ENCODE results near the gene KATNB1. TPM values are rescaled to one million over a fixed set of nuclear protein-coding genes. Genes with fewer than 3 reads are reported as not detected.

The KATNB1 gene
- total RNA-seq, 4 donors from 2014 or later, result 30.6 to 54.9 (median 41.1) TPM

- DNase-seq (ENCODE audit: low spot score in 2 of 2), result no peak
- 45 to 47% methylated on average over 19 to 20 of the region's 20 CpGs for WGBS, 2 donors
- peak overlapping the region; percentile 61 for H3K4me3 ChIP-seq (ENCODE audit: low read depth, poor library complexity, severe bottlenecking)
- intact Hi-C loops (cut with DNase I; ENCODE audit: low total_unique reads), result no loop called here
- no peak for TF ChIP-seq POLR2A (IDR thresholded peaks at IDR 0.05)
- TF ChIP-seq, protein P1, sequence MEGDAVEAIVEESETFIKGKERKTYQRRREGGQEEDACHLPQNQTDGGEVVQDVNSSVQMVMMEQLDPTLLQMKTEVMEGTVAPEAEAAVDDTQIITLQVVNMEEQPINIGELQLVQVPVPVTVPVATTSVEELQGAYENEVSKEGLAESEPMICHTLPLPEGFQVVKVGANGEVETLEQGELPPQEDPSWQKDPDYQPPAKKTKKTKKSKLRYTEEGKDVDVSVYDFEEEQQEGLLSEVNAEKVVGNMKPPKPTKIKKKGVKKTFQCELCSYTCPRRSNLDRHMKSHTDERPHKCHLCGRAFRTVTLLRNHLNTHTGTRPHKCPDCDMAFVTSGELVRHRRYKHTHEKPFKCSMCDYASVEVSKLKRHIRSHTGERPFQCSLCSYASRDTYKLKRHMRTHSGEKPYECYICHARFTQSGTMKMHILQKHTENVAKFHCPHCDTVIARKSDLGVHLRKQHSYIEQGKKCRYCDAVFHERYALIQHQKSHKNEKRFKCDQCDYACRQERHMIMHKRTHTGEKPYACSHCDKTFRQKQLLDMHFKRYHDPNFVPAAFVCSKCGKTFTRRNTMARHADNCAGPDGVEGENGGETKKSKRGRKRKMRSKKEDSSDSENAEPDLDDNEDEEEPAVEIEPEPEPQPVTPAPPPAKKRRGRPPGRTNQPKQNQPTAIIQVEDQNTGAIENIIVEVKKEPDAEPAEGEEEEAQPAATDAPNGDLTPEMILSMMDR (IDR thresholded peaks at IDR 0.05), result no peak
Measured at GRCh38 chr16:57734308-57734924, 1.2 kb upstream of the KATNB1 start.

DNA sequence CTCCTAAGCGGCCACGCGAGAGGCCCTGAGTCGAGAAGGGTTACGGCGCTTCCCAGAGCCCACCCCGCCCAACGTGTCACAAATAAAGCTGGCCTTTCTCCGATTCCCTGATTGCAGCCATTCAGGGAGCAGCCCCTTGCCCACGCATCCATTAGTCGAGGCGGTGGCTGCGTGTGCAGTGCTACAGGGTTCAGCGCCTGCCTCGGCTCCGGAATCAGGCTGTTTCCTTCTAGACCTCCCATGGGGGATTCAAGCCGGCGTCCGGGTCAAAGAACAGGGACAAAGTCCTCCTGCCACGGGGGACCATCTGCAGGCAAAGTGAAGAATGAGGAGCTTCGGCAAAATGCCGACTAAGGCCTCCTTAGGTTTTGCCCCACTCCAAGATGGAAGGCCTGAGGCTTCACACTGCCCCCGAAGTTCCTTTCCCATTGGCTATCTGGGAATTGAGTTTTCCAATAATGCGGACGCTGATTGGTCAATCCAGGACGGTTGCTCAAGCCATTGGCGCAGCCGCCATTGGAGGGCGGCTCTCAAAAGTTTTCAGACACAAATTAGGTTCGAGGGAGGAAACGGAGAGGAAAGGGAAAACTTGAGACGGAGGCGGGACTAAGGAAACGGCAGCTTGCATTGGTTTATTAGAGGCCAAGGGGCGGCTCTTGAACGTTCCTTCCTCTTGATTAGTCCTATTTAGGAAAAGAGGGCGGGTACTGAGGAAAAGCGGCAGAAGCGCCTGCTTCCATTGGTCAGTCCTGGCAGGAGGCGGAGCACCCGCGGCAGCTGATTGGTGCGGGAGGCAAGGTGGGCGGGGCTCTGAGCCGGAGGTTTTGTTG, 430 bp upstream of the KATNB1 start:
- DNase-seq (ENCODE audit: low spot score in 2 of 2), result peak; percentile 100
- peak overlapping the region; percentile 61 for H3K4me3 ChIP-seq (ENCODE audit: low read depth, poor library complexity, severe bottlenecking)
- TF ChIP-seq, protein P1 (IDR thresholded peaks at IDR 0.05), result no peak
- TF ChIP-seq POLR2A (IDR thresholded peaks at IDR 0.05), result no peak
- 1% methylated on average over 38 to 43 of the region's 45 CpGs for WGBS, 2 donors
- intact Hi-C loops (cut with DNase I; ENCODE audit: low total_unique reads), result no loop called here

GRCh38 chr16:57736419-57737351, 1.1 kb downstream of the KATNB1 start:
- H3K4me3 ChIP-seq (ENCODE audit: low read depth, poor library complexity, severe bottlenecking), result peak overlapping the region; percentile 58
- TF ChIP-seq POLR2A (IDR thresholded peaks at IDR 0.05), result no peak
- TF ChIP-seq, protein P1 (IDR thresholded peaks at IDR 0.05), result no peak
- WGBS, 2 donors, result 10 to 11% methylated on average over 23 of the region's 23 CpGs
- peak in 1 of 2 donors; percentile 90 for DNase-seq (ENCODE audit: low spot score in 2 of 2)
- intact Hi-C loops (cut with DNase I; ENCODE audit: low total_unique reads), result no loop called here

DNA sequence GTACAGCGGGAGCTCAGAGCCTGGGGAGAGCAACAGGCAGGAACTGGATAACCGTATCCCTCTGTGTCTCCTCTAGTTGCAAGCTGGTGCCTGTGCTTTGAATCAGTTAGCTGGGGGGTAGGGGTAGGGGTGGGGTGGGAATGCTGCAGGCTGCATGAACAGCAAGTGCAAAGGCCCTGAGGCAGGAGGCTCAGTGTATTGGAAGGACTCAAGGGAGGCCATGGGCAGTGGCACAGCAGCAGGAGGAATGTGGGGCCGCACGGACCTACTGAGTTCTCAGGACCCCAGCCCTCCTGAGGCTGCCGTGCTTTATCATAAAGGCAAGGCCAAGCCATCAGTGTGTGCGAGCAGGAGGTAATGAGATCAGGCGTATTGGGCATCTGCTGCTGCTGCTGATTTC, 3.3 kb downstream of the KATNB1 start:
- no peak overlapping the region for H3K4me3 ChIP-seq (ENCODE audit: low read depth, poor library complexity, severe bottlenecking)
- intact Hi-C loops (cut with DNase I; ENCODE audit: low total_unique reads), result no loop called here
- WGBS, 2 donors, result 94 to 99% methylated on average over 7 of the region's 7 CpGs
- DNase-seq (ENCODE audit: low spot score in 2 of 2), result no peak
- TF ChIP-seq, protein P1 (IDR thresholded peaks at IDR 0.05), result no peak
- no peak for TF ChIP-seq POLR2A (IDR thresholded peaks at IDR 0.05)

- TF ChIP-seq, protein P1 (IDR thresholded peaks at IDR 0.05), result no peak
- TF ChIP-seq POLR2A (IDR thresholded peaks at IDR 0.05), result no peak
- DNase-seq (ENCODE audit: low spot score in 2 of 2), result no peak
- intact Hi-C loops (cut with DNase I; ENCODE audit: low total_unique reads), result no loop called here
- 56 to 57% methylated on average over 12 to 16 of the region's 18 CpGs for WGBS, 2 donors
- H3K4me3 ChIP-seq (ENCODE audit: low read depth, poor library complexity, severe bottlenecking), result no peak overlapping the region
Measured at GRCh38 chr16:57739756-57740422, 4.3 kb downstream of the KATNB1 start.

Measured in lower leg skin (tissue), 4 donors.